KOPT-K1 (cell line): Measurements from ENCODE around the gene SYAP1.
"Not testable (repeated sequence)": the region's sequence is repeated elsewhere in the genome, so short reads cannot be mapped to it uniquely, and the experiment has no call there.

Source experiments
- H3K27ac ChIP-seq: fragments of 200-600 bp; sonication (generic); 2 replicates; pipeline ENCODE4 v1.5.1; 2016; ENCODE audit warnings: antibody characterized with exemption, mild to moderate bottlenecking, low read depth, low read length; ENCODE audit not compliant: poor library complexity, severe bottlenecking
- H3K36me3 ChIP-seq: fragments of 200-600 bp; sonication (generic); 2 replicates; pipeline ENCODE4 v1.5.1; 2017; ENCODE audit warnings: antibody characterized with exemption, mild to moderate bottlenecking, low read length, moderate library complexity; ENCODE audit not compliant: insufficient read depth
- H3K9me3 ChIP-seq: fragments of 200-600 bp; sonication (generic); 2 replicates; pipeline ENCODE4 v1.5.1; 2017; ENCODE audit warnings: antibody characterized with exemption, low read length, mild to moderate bottlenecking; ENCODE audit not compliant: insufficient read depth, poor library complexity, severe bottlenecking

The SYAP1 gene

GRCh38 chrX:16712548-16713155 lies 6.8 kb upstream of the SYAP1 start, which contains the start of gene CTPS2:
TSS of gene CTPS2 (minus strand) at chrX:16712669. CDS start at chrX:16702902, 9,767 bp downstream.
- H3K27ac ChIP-seq, result no peak within 1 kb of the TSS
- no peaks in the 10 kb centered on the region for H3K9me3 ChIP-seq

DNA sequence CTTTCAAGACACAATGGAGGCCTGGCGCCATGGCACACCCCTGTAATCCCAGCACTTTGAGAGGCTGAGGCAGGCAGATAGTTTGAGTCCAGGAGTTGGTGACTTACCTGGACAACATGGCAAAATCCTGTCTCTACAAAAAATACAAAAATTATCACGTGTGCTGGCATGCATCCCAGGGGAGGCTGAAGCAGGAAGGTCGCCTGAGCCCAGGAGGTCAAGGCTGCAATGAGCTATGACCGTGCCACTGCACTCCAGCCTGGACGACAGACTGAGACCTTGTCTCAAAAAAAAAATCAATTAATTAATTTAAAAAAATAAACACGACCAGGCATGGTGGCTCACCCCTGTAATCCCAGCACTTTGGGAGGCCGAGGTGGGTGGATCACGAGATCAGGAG lies 4.9 kb upstream of the SYAP1 start:
- no peaks in the 10 kb centered on the region for H3K36me3 ChIP-seq
- no peaks in the 10 kb centered on the region for H3K9me3 ChIP-seq
- no peak overlapping the region for H3K27ac ChIP-seq

More at GRCh38 chrX:16712548-16713155, 6.8 kb upstream of the SYAP1 start, which contains the start of gene CTPS2:
- no peaks in the 10 kb centered on the region for H3K36me3 ChIP-seq

- not testable (repeated sequence) for H3K36me3 ChIP-seq, H3K27ac ChIP-seq, H3K9me3 ChIP-seq
These were observed 3.8 kb upstream of the SYAP1 start for GRCh38 chrX:16715638-16716037.

GRCh38 chrX:16716451-16716850 lies 3.0 kb upstream of the SYAP1 start:
- not testable (repeated sequence) for H3K27ac ChIP-seq, H3K9me3 ChIP-seq, H3K36me3 ChIP-seq

GRCh38 chrX:16718824-16719333 lies 533 bp upstream of the SYAP1 start:
- Histone ChIP-seq H3K27ac (peak overlapping the region; percentile 63), H3K36me3 (no peaks in the 10 kb centered on the region), H3K9me3 (no peaks in the 10 kb centered on the region)

GRCh38 chrX:16722481-16722880 lies 3.1 kb downstream of the SYAP1 start:
- no peak overlapping the region for H3K27ac ChIP-seq
- no peaks in the 10 kb centered on the region for H3K9me3 ChIP-seq

DNA sequence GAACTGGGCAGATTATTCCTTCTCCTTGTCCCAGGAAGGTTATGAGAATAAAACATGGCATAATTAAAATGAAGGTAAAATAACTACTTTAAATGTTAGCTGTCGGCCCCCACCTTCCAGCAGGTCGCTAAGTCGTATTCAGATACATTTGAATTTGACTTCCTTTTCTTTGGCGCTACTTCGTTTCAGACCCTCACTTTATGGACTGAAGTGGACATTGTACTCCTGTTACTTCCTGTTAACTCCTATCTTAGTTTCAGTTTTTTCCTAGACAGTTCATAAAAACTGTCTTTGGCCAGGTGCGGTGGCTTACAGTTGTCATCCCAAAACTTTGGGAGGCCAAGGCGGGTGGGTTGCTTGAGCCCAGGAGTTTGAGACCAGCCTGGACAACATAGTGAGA lies 5.7 kb downstream of the SYAP1 start:
- Histone ChIP-seq H3K9me3 (peaks cover 6% of the 10 kb centered on the region), H3K27ac (no peak overlapping the region), H3K36me3 (no peaks in the 10 kb centered on the region)

More at GRCh38 chrX:16722481-16722880, 3.1 kb downstream of the SYAP1 start:
- H3K36me3 ChIP-seq, result no peaks in the 10 kb centered on the region

GRCh38 chrX:16726347-16726988 lies 7.1 kb downstream of the SYAP1 start:
- H3K9me3 ChIP-seq, H3K36me3 ChIP-seq, H3K27ac ChIP-seq: not testable (repeated sequence)

- H3K9me3 ChIP-seq, result peaks cover 6% of the 10 kb centered on the region
- H3K27ac ChIP-seq, result no peak overlapping the region
- no peaks in the 10 kb centered on the region for H3K36me3 ChIP-seq
These were observed 8.2 kb downstream of the SYAP1 start for GRCh38 chrX:16727637-16728036.

DNA sequence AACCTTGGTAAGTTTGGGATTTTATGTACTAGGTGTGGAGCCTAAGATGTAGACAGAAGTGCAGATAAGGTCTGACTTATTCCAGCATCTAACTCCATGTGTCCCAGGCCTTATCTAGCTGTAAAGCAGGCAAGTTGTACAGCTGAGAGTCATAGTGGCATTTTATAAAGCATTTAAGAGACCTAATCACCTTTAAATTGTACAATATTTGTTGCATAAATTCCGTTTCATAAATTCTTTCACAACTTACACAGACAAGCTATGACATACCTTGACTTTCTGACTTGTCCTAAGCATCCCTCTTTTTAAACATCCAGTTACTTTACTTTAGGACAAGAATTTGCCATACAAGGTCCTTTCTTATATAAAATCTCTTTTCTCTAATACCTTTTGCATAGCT lies 11.0 kb downstream of the SYAP1 start:
- no peaks in the 10 kb centered on the region for H3K36me3 ChIP-seq

GRCh38 chrX:16733013-16733412 lies 13.6 kb downstream of the SYAP1 start:
- no peak overlapping the region for H3K27ac ChIP-seq
- H3K36me3 ChIP-seq, result peaks cover 23% of the 10 kb centered on the region; the same call in 1 of the 2 replicates
- H3K9me3 ChIP-seq, result peaks cover 2% of the 10 kb centered on the region

More for the DNA sequence above, 11.0 kb downstream of the SYAP1 start:
- Histone ChIP-seq H3K27ac (no peak overlapping the region), H3K9me3 (peaks cover 6% of the 10 kb centered on the region)

DNA sequence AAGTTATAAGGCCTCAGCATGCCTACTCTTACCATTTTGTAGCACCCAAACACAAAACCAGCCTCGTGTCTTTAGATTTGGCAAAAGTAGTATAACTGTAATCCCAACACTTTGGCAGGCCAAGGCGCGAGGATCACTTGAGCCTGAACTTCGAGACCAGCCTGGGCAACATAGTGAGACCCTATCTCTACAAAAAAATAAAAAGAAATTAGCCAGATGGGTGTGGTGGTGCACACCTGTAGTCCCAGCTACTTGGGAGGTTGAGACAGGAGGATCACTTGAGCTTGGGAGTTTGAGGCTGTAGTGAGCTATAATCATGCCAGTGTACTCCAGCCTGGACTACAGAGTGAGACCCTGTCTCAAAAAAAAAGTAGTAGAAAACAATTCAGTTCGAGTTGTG lies 17.6 kb downstream of the SYAP1 start:
- H3K9me3 ChIP-seq, result no peaks in the 10 kb centered on the region
- H3K27ac ChIP-seq, result no peak overlapping the region
- H3K36me3 ChIP-seq, result peaks cover 33% of the 10 kb centered on the region; the same call in 1 of the 2 replicates

DNA sequence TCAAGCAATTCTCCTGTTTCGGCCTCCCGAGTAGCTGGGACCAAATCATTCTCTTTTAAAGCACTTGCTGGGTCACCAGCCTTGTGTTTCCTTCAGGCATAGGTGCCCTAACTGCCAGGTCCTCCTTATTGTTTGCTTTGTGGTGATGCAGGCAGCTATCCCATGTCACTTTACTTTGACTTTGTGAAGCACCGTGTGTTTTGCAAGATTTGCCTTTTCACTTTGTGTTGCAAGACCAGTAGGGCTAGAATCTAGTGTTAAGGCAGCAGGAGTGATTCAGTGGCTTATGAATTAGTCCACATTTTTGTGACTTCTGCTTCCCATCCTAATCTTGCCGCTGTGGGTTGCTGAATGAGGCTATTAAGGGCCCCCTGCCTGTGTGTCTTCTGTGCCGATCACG lies 20.2 kb downstream of the SYAP1 start:
- H3K27ac ChIP-seq, result no peak overlapping the region
- H3K36me3 ChIP-seq, result peaks cover 44% of the 10 kb centered on the region; the same call in 1 of the 2 replicates
- no peaks in the 10 kb centered on the region for H3K9me3 ChIP-seq

DNA sequence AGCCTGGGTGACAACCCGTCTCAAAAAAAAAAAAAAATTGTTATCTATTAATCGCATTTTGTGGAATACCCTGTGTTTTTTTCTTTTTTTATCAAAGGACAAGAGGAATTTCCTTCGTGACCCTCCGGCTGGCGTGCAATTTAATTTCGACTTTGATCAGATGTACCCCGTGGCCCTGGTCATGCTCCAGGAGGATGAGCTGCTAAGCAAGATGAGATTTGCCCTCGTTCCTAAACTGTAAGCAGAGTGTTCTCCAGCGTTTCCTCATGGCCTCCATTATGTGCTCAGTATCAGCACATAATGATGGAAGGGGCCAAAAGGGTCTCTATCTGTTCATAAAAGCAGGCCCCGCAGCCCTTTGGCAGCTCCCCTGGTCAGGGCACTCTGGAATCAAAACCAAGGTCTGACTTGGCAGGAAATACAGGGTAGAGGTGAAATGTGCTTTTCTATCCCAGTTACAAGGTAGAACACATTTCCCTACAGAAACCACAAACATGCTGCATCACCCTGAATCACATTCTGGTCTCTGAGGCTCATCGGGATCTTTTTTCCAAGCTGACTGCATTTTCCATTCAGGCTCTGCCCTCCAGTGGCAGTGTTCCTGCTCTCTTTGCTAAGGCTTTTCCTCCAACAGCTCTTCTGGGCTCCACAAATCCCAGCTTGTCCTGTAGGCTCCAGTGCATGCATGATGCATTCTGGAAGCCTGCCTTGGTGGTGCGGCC lies 24.4 kb downstream of the SYAP1 start:
- H3K9me3 ChIP-seq, result no peaks in the 10 kb centered on the region
- no peak overlapping the region for H3K27ac ChIP-seq
- peaks cover 32% of the 10 kb centered on the region for H3K36me3 ChIP-seq

DNA sequence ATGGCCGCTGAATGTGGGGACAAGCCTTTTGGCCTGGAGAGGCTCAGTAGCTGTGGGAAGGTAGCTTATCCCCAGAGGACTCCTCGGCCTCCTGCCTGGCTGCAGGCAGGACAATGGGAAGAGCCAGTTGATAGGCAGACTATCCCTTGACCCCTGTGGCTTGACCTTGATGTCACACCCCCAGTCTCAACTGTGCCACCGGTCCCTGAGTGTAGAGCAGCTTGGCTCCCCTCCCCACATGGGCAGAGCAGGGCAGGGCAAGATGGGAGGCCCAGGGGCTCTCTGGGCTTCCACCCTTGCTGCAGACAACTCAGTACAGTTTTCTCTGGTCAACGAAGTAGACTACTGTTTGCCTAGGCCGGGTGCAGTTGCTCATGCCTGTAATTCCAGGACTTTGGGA lies 25.7 kb downstream of the SYAP1 start:
- Histone ChIP-seq H3K36me3 (peaks cover 35% of the 10 kb centered on the region), H3K9me3 (no peaks in the 10 kb centered on the region), H3K27ac (no peak overlapping the region)
